ENCODE measurements around the gene SFN. TPM values are rescaled to one million over a fixed set of nuclear protein-coding genes. Genes with fewer than 3 reads are reported as not detected.

SFN gene
- total and polyA plus RNA-seq, 2 of the 13 experiments (the other 11 are each of a cell fraction or from before 2014, with no cell fraction given) = 4.3 to 5.6 TPM

DNA sequence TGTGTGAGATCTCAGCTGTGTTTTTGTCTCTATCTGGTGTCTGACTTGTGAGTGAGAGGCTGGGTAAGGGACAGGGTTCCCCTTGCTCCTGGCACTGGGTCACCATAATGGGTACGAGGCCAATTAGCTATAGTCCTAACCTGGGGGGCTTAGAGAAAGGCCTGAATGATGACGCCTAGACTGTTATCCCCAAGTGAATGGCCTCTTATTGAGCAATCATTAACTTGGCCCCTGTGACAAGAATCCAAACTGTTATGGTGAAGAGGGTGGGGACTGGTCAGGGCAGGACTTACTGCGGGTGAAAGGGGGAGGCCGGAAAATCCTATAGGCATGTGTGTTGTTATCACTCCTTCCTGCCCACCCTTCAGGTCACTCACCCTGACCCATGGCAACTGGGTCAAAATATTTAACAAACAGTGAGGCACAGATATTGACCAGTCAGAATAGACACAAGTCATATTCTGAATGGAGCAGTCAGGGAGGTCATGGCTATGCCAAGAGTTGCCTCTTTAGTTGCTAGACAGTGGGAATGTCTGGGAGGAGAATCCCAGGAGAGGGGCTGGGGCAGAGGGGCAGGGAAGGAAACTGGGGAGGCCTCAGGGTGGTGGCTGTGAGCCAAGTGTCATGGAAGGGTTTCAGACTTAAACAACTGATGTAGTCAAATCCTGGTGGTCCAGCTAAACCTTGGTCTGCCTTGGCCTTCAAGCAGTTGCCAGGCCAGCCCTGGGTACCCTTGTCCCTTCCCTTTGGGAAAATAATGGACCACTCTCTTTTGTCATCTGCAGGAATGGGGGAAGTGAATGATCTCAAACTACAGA lies 47.6 kb downstream of the SFN start (continued):
- TF ChIP-seq, protein P1, sequence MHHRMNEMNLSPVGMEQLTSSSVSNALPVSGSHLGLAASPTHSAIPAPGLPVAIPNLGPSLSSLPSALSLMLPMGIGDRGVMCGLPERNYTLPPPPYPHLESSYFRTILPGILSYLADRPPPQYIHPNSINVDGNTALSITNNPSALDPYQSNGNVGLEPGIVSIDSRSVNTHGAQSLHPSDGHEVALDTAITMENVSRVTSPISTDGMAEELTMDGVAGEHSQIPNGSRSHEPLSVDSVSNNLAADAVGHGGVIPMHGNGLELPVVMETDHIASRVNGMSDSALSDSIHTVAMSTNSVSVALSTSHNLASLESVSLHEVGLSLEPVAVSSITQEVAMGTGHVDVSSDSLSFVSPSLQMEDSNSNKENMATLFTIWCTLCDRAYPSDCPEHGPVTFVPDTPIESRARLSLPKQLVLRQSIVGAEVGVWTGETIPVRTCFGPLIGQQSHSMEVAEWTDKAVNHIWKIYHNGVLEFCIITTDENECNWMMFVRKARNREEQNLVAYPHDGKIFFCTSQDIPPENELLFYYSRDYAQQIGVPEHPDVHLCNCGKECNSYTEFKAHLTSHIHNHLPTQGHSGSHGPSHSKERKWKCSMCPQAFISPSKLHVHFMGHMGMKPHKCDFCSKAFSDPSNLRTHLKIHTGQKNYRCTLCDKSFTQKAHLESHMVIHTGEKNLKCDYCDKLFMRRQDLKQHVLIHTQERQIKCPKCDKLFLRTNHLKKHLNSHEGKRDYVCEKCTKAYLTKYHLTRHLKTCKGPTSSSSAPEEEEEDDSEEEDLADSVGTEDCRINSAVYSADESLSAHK (CRISPR knock-in tag; IDR thresholded peaks at IDR 0.05; ENCODE audit: borderline replicate concordance) = no peak
- TF ChIP-seq REL (CRISPR knock-in tag; conservative IDR thresholded peaks at IDR 0.05) = no peak
- no peak for TF ChIP-seq HNRNPUL1 (IDR thresholded peaks at IDR 0.05; ENCODE audit: low read depth, low read length)
- TF ChIP-seq SNRNP70 (IDR thresholded peaks at IDR 0.05; ENCODE audit: low read depth, low read length) = no peak
- TF ChIP-seq ZNF3 (CRISPR knock-in tag; IDR thresholded peaks at IDR 0.05) = no peak
- TF ChIP-seq ZSCAN29 (CRISPR knock-in tag; conservative IDR thresholded peaks at IDR 0.05) = 0 out of 2 replicates have a peak, but pooled peaks have one; percentile 21
- TF ChIP-seq CBX5 (CRISPR knock-in tag; IDR thresholded peaks at IDR 0.05; ENCODE audit: borderline replicate concordance) = peak; percentile 12; the same call in 1 of the 2 replicates
- TF ChIP-seq, protein P2, sequence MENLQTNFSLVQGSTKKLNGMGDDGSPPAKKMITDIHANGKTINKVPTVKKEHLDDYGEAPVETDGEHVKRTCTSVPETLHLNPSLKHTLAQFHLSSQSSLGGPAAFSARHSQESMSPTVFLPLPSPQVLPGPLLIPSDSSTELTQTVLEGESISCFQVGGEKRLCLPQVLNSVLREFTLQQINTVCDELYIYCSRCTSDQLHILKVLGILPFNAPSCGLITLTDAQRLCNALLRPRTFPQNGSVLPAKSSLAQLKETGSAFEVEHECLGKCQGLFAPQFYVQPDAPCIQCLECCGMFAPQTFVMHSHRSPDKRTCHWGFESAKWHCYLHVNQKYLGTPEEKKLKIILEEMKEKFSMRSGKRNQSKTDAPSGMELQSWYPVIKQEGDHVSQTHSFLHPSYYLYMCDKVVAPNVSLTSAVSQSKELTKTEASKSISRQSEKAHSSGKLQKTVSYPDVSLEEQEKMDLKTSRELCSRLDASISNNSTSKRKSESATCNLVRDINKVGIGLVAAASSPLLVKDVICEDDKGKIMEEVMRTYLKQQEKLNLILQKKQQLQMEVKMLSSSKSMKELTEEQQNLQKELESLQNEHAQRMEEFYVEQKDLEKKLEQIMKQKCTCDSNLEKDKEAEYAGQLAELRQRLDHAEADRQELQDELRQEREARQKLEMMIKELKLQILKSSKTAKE (CRISPR knock-in tag; IDR thresholded peaks at IDR 0.05; ENCODE audit: borderline replicate concordance) = peak; percentile 99
- TF ChIP-seq KAT8 (CRISPR knock-in tag; IDR thresholded peaks at IDR 0.05) = peak; percentile 66; the same call in 1 of the 2 replicates
- TF ChIP-seq HDAC2 (CRISPR knock-in tag; IDR thresholded peaks at IDR 0.05) = peak; percentile 92
- no peak for TF ChIP-seq ZNF780A (CRISPR knock-in tag; IDR thresholded peaks at IDR 0.05)
- TF ChIP-seq, protein P3, sequence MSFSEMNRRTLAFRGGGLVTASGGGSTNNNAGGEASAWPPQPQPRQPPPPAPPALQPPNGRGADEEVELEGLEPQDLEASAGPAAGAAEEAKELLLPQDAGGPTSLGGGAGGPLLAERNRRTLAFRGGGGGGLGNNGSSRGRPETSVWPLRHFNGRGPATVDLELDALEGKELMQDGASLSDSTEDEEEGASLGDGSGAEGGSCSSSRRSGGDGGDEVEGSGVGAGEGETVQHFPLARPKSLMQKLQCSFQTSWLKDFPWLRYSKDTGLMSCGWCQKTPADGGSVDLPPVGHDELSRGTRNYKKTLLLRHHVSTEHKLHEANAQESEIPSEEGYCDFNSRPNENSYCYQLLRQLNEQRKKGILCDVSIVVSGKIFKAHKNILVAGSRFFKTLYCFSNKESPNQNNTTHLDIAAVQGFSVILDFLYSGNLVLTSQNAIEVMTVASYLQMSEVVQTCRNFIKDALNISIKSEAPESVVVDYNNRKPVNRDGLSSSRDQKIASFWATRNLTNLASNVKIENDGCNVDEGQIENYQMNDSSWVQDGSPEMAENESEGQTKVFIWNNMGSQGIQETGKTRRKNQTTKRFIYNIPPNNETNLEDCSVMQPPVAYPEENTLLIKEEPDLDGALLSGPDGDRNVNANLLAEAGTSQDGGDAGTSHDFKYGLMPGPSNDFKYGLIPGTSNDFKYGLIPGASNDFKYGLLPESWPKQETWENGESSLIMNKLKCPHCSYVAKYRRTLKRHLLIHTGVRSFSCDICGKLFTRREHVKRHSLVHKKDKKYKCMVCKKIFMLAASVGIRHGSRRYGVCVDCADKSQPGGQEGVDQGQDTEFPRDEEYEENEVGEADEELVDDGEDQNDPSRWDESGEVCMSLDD (CRISPR knock-in tag; IDR thresholded peaks at IDR 0.05; ENCODE audit: borderline replicate concordance) = no peak
- TF ChIP-seq ZZZ3 (CRISPR knock-in tag; IDR thresholded peaks at IDR 0.05; ENCODE audit: borderline replicate concordance) = 0 out of 2 replicates have a peak, but pooled peaks have one; percentile 40
- TF ChIP-seq ASH2L (IDR thresholded peaks at IDR 0.05; ENCODE audit: insufficient read length, low read depth, low read length) = peak; percentile 32
- peak; percentile 99 for TF ChIP-seq RXRB (CRISPR knock-in tag; IDR thresholded peaks at IDR 0.05; ENCODE audit: borderline replicate concordance)
- TF ChIP-seq ZNF563 (CRISPR knock-in tag; IDR thresholded peaks at IDR 0.05) = no peak; the same call in 1 of the 2 replicates
- TF ChIP-seq ZNF564 (CRISPR knock-in tag; IDR thresholded peaks at IDR 0.05) = peak; percentile 68; the same call in 1 of the 2 replicates

Measured in HepG2 (cell line).